H1 (cell line): ENCODE data around the gene LLGL1. TPM values are rescaled to one million over a fixed set of nuclear protein-coding genes. Genes with fewer than 3 reads are reported as not detected.

ENCODE experiments used
- CHD7 ChIP-seq: fragments of 300-600 bp; sonication (generic); IDR thresholded peaks from 2 replicates; pipeline ENCODE4 v1.7.1; 2012; ENCODE audit warnings: low read length, moderate library complexity, mild to moderate bottlenecking, inconsistent platforms; ENCODE audit not compliant: insufficient replicate concordance
- CREB1 ChIP-seq: IDR thresholded peaks from 2 replicates; pipeline ENCODE4 v1.6.1; 2012; ENCODE audit warnings: inconsistent platforms
- KDM4A ChIP-seq: IDR thresholded peaks from one replicate; pipeline ENCODE4 v1.7.1; 2012; ENCODE audit warnings: low read depth, mild to moderate bottlenecking, moderate library complexity, low read length, inconsistent platforms; ENCODE audit not compliant: severe bottlenecking
- TBP ChIP-seq: IDR thresholded peaks from 2 replicates; pipeline ENCODE4 v1.6.1; 2011; ENCODE audit warnings: low read depth, low read length, improper control_type of control experiment
- polyA plus RNA-seq, 7 experiments: library from polyadenylated mRNA; depleted of rRNA in 3 of 7; stranded (reverse) in 5 of 7; unstranded in 2 of 7; fragments of >200 nt in 5 of 7; fragments of 200-250 nt in 2 of 7; gene quantifications; 1 replicate in 5 of 7; 2 replicates in 1 of 7; 4 replicates in 1 of 7; pipeline versions ENCODE4 v1.2.1 to v1.2.3, GENCODE V29; 2011 to 2013; ENCODE audit warnings: missing spikeins in 2 of 7, mixed read lengths in 2 of 7
- total RNA-seq: library from RNA; stranded (reverse); fragmentation: NEBNext Ultra II Directional; extraction: Animal tissue kit (Norgen Biotek cat#: 25700); gene quantifications from 2 replicates; pipeline ENCODE4 v1.2.1, GENCODE V29; 2021

LLGL1 gene
- total and polyA plus RNA-seq, 2 of the 8 experiments (the other 6 are each of a cell fraction or from before 2014, with no cell fraction given) = 71.3 to 107 TPM

- no peak for TF ChIP-seq CHD7
- no peak for TF ChIP-seq TBP
- no peak for TF ChIP-seq CREB1
- TF ChIP-seq KDM4A = no peak
Measured at GRCh38 chr17:18224053-18224386, 1.4 kb upstream of the LLGL1 start (continued).
